A549 (cell line): Measurements from ENCODE around the gene ARFIP1. TPM values are rescaled to one million over a fixed set of nuclear protein-coding genes. Genes with fewer than 3 reads are reported as not detected.

Source experiments
- ATAC-seq, 2 experiments: fragments of 200-7000 bp in 1 of 2; fragments of >200 bp in 1 of 2; cut with Nextera tagmentation in 1 of 2; cut with Tn5 transposase in 1 of 2; 3 replicates each; pipeline versions ENCODE4 v1.8.0 to v1.9.1; 2018 to 2020; ENCODE audit warnings: mild to moderate bottlenecking in 1 of 2, moderate library complexity in 1 of 2
- CTCF ChIA-PET: fragments of 300-600 bp; sonication (Branson Sonifier 250); formaldehyde crosslinking; extraction: SDS; loops from one replicate; lab custom pipeline; 2021; ENCODE audit warnings: antibody characterized with exemption, inconsistent platforms; lab: Yijun Ruan, JAX
- POLR2A ChIA-PET: fragments of 350-600 bp; formaldehyde crosslinking; extraction: SDS; loops from one replicate; lab custom pipeline; 2021; ENCODE audit warnings: antibody characterized with exemption, inconsistent platforms; lab: Yijun Ruan, JAX
- DNase-seq, 2 experiments: peaks; one replicate each; pipeline versions ENCODE4 v3.0.0 to v3.0.0-alpha.2; 2011 to 2016; ENCODE audit warnings: low read depth in 1 of 2, low spot score in 1 of 2
- FAIRE-seq: peaks from 2 replicates; lab custom pipeline; 2011; peaks lifted over from hg19 to GRCh38; lab: Jason Lieb, UNC
- H3K27ac ChIP-seq, 2 experiments: fragments of >200 bp; sonication (Bioruptor Twin); formaldehyde crosslinking; 3 replicates each; pipeline ENCODE4 v1.5.1; 2016 to 2017
- H3K4me1 ChIP-seq: fragments of >200 bp; sonication (Bioruptor Twin); formaldehyde crosslinking; 3 replicates; pipeline ENCODE4 v1.6.1; 2016
- H3K4me2 ChIP-seq: fragments of >200 bp; sonication (Bioruptor Twin); formaldehyde crosslinking; 3 replicates; pipeline ENCODE4 v1.6.1; 2016
- H3K4me3 ChIP-seq: fragments of >200 bp; sonication (Bioruptor Twin); formaldehyde crosslinking; 3 replicates; pipeline ENCODE4 v1.5.1; 2016
- H3K9me3 ChIP-seq: fragments of >200 bp; sonication (Bioruptor Twin); formaldehyde crosslinking; 3 replicates; pipeline ENCODE4 v1.6.1; 2016
- EHMT2 ChIP-seq: fragments of 200-600 bp; sonication (generic); IDR thresholded peaks from 2 replicates; pipeline ENCODE4 v1.6.1; 2016; ENCODE audit warnings: antibody characterized with exemption, low read depth, mild to moderate bottlenecking, moderate library complexity
- EP300 ChIP-seq, 2 experiments: fragments of >200 bp; sonication (Bioruptor Twin); formaldehyde crosslinking; IDR thresholded peaks; 2 replicates in 1 of 2; 3 replicates in 1 of 2; pipeline ENCODE4 v1.6.1; 2016 to 2017
- HOXB13 ChIP-seq: fragments of 250-450 bp; sonication (Bioruptor Pico); IDR thresholded peaks from 2 replicates; pipeline ENCODE4 v1.5.0; 2020; ENCODE audit warnings: low read depth, mild to moderate bottlenecking, moderate library complexity
- JUN ChIP-seq, 2 experiments: fragments of >200 bp; sonication (Bioruptor Twin); formaldehyde crosslinking; IDR thresholded peaks; 2 replicates in 1 of 2; 3 replicates in 1 of 2; pipeline ENCODE4 v1.6.1; 2016 to 2017
- KDM1A ChIP-seq: fragments of 200-600 bp; sonication (generic); IDR thresholded peaks from 2 replicates; pipeline ENCODE4 v1.6.1; 2016; ENCODE audit warnings: low read depth, mild to moderate bottlenecking
- KDM5A ChIP-seq: fragments of 200-600 bp; sonication (generic); IDR thresholded peaks from 2 replicates; pipeline ENCODE4 v1.6.1; 2016; ENCODE audit warnings: antibody characterized with exemption, mild to moderate bottlenecking
- MAFK ChIP-seq: fragments of 450-650 bp; IDR thresholded peaks from 2 replicates; pipeline ENCODE4 v1.6.1; 2014; ENCODE audit not compliant: partially characterized antibody
- MYC ChIP-seq: IDR thresholded peaks from 2 replicates; pipeline ENCODE4 v1.6.1; 2012; ENCODE audit warnings: mild to moderate bottlenecking, inconsistent platforms, low read length, improper control_type of control experiment, borderline replicate concordance
- RAD21 ChIP-seq, 2 experiments: fragments of >200 bp in 1 of 2; sonication (Bioruptor Twin) in 1 of 2; formaldehyde crosslinking in 1 of 2; IDR thresholded peaks in 1 of 2; conservative IDR thresholded peaks in 1 of 2; 2 replicates in 1 of 2; 3 replicates in 1 of 2; pipeline ENCODE4 v1.6.1; 2012 to 2018; ENCODE audit warnings: inconsistent platforms in 1 of 2
- RFX5 ChIP-seq: fragments of 450-650 bp; IDR thresholded peaks from 2 replicates; pipeline ENCODE4 v1.7.1; 2014; ENCODE audit warnings: antibody characterized with exemption, mild to moderate bottlenecking, moderate library complexity
- TFCP2L1 ChIP-seq: fragments of 250-450 bp; sonication (Bioruptor Pico); IDR thresholded peaks from 2 replicates; pipeline ENCODE4 v1.5.0; 2021; ENCODE audit warnings: mild to moderate bottlenecking
- TP53 ChIP-seq: fragments of 250-450 bp; sonication (Bioruptor Pico); IDR thresholded peaks from 2 replicates; pipeline ENCODE4 v1.5.0; 2021; ENCODE audit warnings: mild to moderate bottlenecking, moderate library complexity
- ZC3H11A ChIP-seq: fragments of 450-650 bp; IDR thresholded peaks from 2 replicates; pipeline ENCODE4 v1.6.1; 2014; ENCODE audit warnings: antibody characterized with exemption, mild to moderate bottlenecking
- ZNF302 ChIP-seq: fragments of 250-450 bp; sonication (Bioruptor Pico); IDR thresholded peaks from 2 replicates; pipeline ENCODE4 v1.9.0; 2021; ENCODE audit warnings: inconsistent platforms, mild to moderate bottlenecking, moderate library complexity
- WGBS: methylation state at CpG from one replicate; pipeline ENCODE4 v1.1.6; 2017; ENCODE audit errors: missing lambda C conversion rate; 5-methylcytosine and 5-hydroxymethylcytosine counted together
- polyA plus RNA-seq, 4 experiments: library from polyadenylated mRNA; depleted of rRNA in 3 of 4; stranded (reverse); fragments of >200 nt; fragmentation: RNase III in 1 of 4; extraction: RNeasy Plus Mini Kit Qiagen cat#74134 plus additional on column Dnase treatment in 1 of 4; gene quantifications; 2 replicates in 3 of 4; 3 replicates in 1 of 4; pipeline ENCODE4 v1.2.3, GENCODE V29; 2011 to 2017
- TF ChIP-seq, protein P1 (sequence below): fragments of 250-450 bp; sonication (Bioruptor Pico); IDR thresholded peaks from 2 replicates; pipeline ENCODE4 v1.5.0; 2021; ENCODE audit warnings: mild to moderate bottlenecking, moderate library complexity, borderline replicate concordance
- TF ChIP-seq, protein P2 (sequence below): fragments of >200 bp; sonication (Bioruptor Twin); formaldehyde crosslinking; IDR thresholded peaks from 3 replicates; pipeline ENCODE4 v1.6.1; 2016

Gene ARFIP1
- polyA plus RNA-seq, 2 of the 4 experiments (the other 2 are of a cell fraction): 17.1 to 39.2 TPM

DNA sequence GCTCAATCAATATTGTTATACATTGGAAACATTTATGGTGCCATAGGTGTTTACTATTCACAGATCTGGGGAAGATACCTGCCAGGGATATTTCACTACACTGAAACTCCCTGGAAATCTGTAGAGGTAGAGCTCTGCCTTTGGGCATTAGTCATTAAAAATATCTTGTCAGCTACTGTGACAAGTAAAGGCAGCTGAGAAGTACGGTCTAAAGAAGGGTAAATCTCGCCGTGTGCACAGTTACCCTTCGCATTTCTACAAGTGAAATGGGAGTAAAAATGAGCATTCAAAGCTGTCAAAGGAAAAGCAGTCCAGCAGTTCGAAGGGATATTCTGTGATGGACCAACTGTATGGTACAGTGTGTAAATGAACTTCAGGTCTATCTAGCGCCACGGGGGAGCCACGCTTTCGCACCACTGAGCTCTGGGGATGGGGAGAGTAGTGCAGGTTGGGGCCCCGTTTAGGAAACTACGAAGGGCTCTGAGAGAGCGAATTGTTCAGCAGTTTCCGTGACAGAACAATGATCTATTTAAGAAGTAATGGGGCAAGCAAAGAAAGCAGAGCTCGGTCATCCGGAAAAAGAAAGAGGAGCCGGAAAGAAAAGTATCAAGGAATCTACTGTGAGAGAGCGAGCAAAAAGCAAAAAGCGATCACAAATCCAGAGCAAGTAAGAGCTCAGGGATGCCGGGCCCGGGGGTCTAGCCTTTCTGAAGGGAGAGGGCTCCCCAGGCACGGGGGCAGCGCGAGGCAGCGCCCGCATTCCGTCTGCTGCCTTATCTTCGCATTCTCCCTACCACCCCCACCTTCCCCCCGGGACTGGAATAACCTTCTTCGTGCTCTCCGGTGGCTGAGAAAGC, 870 bp upstream of the ARFIP1 start:
- TF ChIP-seq KDM1A (no peak), EP300 (IDR thresholded peaks at IDR 0.05) (no peak), MYC (no peak), MAFK (no peak), TFCP2L1 (CRISPR knock-in tag) (no peak), RAD21 (conservative IDR thresholded peaks at IDR 0.05 in 1 of 2, IDR thresholded peaks at IDR 0.05 in 1 of 2) (no peak), RFX5 (no peak), TP53 (no peak), EHMT2 (no peak)
- DNase-seq (peak; percentile 5 to 6), FAIRE-seq (no peak), ATAC-seq (peak; percentile 46 to 51; a peak in 5 of 6 replicates)
- WGBS: 5% methylated on average over 27 of the region's 30 CpGs
- Histone ChIP-seq H3K4me1 (peaks cover 24% of the 10 kb centered on the region), H3K9me3 (no peaks in the 10 kb centered on the region), H3K4me2 (peak overlapping the region; percentile 89), H3K4me3 (peak overlapping the region; percentile 84), H3K27ac (peak overlapping the region; percentile 83 to 91)
- ChIA-PET CTCF (interaction anchor here (0.6 to 1.3 kb wide), 4 partner anchors 9 to 24 kb away, joined by 3 to 4 read pairs (median 3); no protein-coding TSS in a partner anchor), POLR2A (interaction anchor here (1.5 kb wide), 1 partner anchor 243 kb away, joined by 3 read pairs; the partner anchor contains the start of gene FBXW7)

DNA sequence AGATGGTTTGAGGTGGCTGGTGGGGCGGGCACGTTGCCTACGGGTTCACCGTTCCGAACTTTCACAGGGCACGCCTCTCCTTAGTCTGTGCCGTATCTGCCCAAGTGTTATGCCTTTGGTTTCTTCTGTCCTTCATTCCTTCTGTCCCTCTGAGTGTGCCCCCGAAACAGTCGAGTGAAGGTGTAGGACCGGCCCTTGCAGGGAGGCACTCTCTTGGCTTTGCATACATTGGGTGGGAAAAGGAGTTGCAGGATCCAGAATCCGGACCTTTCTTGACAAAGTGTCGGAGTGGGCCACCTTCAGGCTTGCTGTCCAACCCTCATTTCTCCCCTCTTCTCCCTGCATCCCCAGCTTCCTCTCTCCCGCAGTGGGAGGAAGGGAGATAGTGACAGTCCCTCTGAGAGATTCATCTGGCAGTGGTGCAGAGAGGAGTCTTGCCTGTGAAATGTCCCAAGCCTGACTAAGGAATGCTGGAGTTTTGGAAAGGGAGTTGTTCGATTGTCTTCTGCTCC, 569 bp downstream of the ARFIP1 start:
- FAIRE-seq (no peak), DNase-seq (no peak), ATAC-seq (peak; percentile 44 to 65)
- Histone ChIP-seq H3K9me3 (no peaks in the 10 kb centered on the region), H3K27ac (peak overlapping the region; percentile 84 to 92), H3K4me2 (peak overlapping the region; percentile 95), H3K4me3 (peak overlapping the region; percentile 84), H3K4me1 (peaks cover 30% of the 10 kb centered on the region)
- WGBS: 1% methylated on average over 12 of the region's 14 CpGs
- POLR2A ChIA-PET: interaction anchor here (1.5 kb wide), 1 partner anchor 244 kb away, joined by 3 read pairs; the partner anchor contains the start of gene FBXW7
- TF ChIP-seq TP53 (no peak), JUN (IDR thresholded peaks at IDR 0.05) (peak in 1 of 2 experiments; percentile 10; a peak in 1 of 5 replicates), KDM5A (0 out of 2 replicates have a peak, but pooled peaks have one; percentile 29), HOXB13 (no peak), ZNF302 (CRISPR knock-in tag) (no peak), RAD21 (conservative IDR thresholded peaks at IDR 0.05 in 1 of 2, IDR thresholded peaks at IDR 0.05 in 1 of 2) (no peak), ZC3H11A (no peak)
- TF ChIP-seq, protein P1, sequence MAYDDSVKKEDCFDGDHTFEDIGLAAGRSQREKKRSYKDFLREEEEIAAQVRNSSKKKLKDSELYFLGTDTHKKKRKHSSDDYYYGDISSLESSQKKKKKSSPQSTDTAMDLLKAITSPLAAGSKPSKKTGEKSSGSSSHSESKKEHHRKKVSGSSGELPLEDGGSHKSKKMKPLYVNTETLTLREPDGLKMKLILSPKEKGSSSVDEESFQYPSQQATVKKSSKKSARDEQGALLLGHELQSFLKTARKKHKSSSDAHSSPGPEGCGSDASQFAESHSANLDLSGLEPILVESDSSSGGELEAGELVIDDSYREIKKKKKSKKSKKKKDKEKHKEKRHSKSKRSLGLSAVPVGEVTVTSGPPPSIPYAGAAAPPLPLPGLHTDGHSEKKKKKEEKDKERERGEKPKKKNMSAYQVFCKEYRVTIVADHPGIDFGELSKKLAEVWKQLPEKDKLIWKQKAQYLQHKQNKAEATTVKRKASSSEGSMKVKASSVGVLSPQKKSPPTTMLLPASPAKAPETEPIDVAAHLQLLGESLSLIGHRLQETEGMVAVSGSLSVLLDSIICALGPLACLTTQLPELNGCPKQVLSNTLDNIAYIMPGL (CRISPR knock-in tag): no peak
- TF ChIP-seq, protein P2, sequence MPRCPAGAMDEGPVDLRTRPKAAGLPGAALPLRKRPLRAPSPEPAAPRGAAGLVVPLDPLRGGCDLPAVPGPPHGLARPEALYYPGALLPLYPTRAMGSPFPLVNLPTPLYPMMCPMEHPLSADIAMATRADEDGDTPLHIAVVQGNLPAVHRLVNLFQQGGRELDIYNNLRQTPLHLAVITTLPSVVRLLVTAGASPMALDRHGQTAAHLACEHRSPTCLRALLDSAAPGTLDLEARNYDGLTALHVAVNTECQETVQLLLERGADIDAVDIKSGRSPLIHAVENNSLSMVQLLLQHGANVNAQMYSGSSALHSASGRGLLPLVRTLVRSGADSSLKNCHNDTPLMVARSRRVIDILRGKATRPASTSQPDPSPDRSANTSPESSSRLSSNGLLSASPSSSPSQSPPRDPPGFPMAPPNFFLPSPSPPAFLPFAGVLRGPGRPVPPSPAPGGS: no peak
- TF ChIP-seq, all 56 proteins: peak for 2
- CTCF ChIA-PET: no interaction called here
